ENCODE results near the gene FBXO31. TPM values are rescaled to one million over a fixed set of nuclear protein-coding genes. Genes with fewer than 3 reads are reported as not detected.

The FBXO31 gene
- total and polyA plus RNA-seq, 2 of the 13 experiments (the other 11 are each of a cell fraction or from before 2014, with no cell fraction given) = 92.4 to 101 TPM

DNA sequence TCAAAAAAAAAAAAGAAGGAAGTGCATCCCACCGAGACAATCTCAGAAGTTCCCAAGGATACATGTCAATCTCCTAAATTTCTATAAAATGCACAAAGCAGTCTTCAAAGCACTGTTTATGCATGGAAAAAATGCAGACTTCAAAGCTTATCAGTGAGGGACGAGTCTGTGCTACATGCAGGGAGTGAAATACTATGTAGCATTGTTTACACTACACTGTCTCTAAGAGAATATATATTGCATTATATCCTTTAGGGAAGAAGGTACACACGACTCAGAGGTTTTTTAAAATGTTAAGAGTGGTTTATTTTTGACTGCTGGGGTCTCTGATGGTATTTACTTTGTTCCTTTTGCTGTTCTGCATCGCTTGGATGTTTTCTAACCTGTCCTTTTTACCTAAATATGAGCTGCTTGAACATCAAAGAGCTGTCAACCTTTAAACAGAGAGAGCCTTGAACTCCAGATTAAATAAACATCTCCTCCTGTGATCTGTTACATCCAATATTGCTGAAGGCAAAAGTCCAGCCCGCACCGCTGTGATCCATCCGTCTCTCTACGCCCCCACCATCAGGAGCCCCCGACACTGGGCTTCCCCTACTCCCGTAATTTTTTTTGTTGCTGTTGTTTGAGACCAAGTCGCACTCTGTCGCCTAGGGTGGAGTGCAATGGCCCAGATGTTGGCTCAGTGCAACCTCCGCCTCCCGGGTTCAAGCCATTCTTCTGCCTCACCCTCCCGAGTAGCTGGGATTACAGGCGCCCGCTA is 1.4 kb downstream of the FBXO31 start (continued):
- TF ChIP-seq SNAI1 (CRISPR knock-in tag; IDR thresholded peaks at IDR 0.05; ENCODE audit: borderline replicate concordance) (no peak), ARNT (IDR thresholded peaks at IDR 0.05) (no peak), ZNF792 (CRISPR knock-in tag; IDR thresholded peaks at IDR 0.05) (peak; percentile 39; the same call in 1 of the 2 replicates), ZNF225 (CRISPR knock-in tag; IDR thresholded peaks at IDR 0.05) (no peak), ZNF329 (CRISPR knock-in tag; IDR thresholded peaks at IDR 0.05; ENCODE audit: low read depth) (no peak; the same call in 1 of the 2 replicates), JUNB (CRISPR knock-in tag; IDR thresholded peaks at IDR 0.05; ENCODE audit: borderline replicate concordance) (0 out of 2 replicates have a peak, but pooled peaks have one; percentile 25), KLF12 (CRISPR knock-in tag; IDR thresholded peaks at IDR 0.05; ENCODE audit: borderline replicate concordance) (0 out of 2 replicates have a peak, but pooled peaks have one; percentile 66), FOXC1 (CRISPR knock-in tag; IDR thresholded peaks at IDR 0.05; ENCODE audit: borderline replicate concordance) (0 out of 2 replicates have a peak, but pooled peaks have one; percentile 55), PITX1 (CRISPR knock-in tag; IDR thresholded peaks at IDR 0.05) (peak; percentile 96), ARHGAP35 (CRISPR knock-in tag; IDR thresholded peaks at IDR 0.05; ENCODE audit: borderline replicate concordance) (no peak), KDM1A (CRISPR knock-in tag; IDR thresholded peaks at IDR 0.05) (0 out of 2 replicates have a peak, but pooled peaks have one; percentile 29), NCOA1 (CRISPR knock-in tag; IDR thresholded peaks at IDR 0.05) (peak; percentile 97; the same call in 1 of the 2 replicates), ADNP (CRISPR knock-in tag; IDR thresholded peaks at IDR 0.05) (no peak; the same call in 1 of the 2 replicates), MAFG (CRISPR knock-in tag; IDR thresholded peaks at IDR 0.05) (no peak), HOXA9 (CRISPR knock-in tag; IDR thresholded peaks at IDR 0.05; ENCODE audit: borderline replicate concordance) (no peak), ZNF75D (CRISPR knock-in tag; IDR thresholded peaks at IDR 0.05; ENCODE audit: borderline replicate concordance) (no peak)
- TF ChIP-seq, protein P1, sequence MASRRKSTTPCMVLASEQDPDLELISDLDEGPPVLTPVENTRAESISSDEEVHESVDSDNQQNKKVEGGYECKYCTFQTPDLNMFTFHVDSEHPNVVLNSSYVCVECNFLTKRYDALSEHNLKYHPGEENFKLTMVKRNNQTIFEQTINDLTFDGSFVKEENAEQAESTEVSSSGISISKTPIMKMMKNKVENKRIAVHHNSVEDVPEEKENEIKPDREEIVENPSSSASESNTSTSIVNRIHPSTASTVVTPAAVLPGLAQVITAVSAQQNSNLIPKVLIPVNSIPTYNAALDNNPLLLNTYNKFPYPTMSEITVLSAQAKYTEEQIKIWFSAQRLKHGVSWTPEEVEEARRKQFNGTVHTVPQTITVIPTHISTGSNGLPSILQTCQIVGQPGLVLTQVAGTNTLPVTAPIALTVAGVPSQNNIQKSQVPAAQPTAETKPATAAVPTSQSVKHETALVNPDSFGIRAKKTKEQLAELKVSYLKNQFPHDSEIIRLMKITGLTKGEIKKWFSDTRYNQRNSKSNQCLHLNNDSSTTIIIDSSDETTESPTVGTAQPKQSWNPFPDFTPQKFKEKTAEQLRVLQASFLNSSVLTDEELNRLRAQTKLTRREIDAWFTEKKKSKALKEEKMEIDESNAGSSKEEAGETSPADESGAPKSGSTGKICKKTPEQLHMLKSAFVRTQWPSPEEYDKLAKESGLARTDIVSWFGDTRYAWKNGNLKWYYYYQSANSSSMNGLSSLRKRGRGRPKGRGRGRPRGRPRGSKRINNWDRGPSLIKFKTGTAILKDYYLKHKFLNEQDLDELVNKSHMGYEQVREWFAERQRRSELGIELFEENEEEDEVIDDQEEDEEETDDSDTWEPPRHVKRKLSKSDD (CRISPR knock-in tag; IDR thresholded peaks at IDR 0.05; ENCODE audit: low read depth) = no peak; the same call in 1 of the 2 replicates
- TF ChIP-seq, protein P2, sequence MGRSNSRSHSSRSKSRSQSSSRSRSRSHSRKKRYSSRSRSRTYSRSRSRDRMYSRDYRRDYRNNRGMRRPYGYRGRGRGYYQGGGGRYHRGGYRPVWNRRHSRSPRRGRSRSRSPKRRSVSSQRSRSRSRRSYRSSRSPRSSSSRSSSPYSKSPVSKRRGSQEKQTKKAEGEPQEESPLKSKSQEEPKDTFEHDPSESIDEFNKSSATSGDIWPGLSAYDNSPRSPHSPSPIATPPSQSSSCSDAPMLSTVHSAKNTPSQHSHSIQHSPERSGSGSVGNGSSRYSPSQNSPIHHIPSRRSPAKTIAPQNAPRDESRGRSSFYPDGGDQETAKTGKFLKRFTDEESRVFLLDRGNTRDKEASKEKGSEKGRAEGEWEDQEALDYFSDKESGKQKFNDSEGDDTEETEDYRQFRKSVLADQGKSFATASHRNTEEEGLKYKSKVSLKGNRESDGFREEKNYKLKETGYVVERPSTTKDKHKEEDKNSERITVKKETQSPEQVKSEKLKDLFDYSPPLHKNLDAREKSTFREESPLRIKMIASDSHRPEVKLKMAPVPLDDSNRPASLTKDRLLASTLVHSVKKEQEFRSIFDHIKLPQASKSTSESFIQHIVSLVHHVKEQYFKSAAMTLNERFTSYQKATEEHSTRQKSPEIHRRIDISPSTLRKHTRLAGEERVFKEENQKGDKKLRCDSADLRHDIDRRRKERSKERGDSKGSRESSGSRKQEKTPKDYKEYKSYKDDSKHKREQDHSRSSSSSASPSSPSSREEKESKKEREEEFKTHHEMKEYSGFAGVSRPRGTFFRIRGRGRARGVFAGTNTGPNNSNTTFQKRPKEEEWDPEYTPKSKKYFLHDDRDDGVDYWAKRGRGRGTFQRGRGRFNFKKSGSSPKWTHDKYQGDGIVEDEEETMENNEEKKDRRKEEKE (IDR thresholded peaks at IDR 0.05) = no peak
- TF ChIP-seq, protein P3, sequence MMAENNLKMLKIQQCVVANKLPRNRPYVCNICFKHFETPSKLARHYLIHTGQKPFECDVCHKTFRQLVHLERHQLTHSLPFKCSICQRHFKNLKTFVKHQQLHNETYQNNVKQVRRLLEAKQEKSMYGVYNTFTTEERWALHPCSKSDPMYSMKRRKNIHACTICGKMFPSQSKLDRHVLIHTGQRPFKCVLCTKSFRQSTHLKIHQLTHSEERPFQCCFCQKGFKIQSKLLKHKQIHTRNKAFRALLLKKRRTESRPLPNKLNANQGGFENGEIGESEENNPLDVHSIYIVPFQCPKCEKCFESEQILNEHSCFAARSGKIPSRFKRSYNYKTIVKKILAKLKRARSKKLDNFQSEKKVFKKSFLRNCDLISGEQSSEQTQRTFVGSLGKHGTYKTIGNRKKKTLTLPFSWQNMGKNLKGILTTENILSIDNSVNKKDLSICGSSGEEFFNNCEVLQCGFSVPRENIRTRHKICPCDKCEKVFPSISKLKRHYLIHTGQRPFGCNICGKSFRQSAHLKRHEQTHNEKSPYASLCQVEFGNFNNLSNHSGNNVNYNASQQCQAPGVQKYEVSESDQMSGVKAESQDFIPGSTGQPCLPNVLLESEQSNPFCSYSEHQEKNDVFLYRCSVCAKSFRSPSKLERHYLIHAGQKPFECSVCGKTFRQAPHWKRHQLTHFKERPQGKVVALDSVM (CRISPR knock-in tag; IDR thresholded peaks at IDR 0.05) = 0 out of 2 replicates have a peak, but pooled peaks have one; percentile 40

Measured in HepG2 (cell line).